K562 (cell line): ENCODE results near the gene HNRNPH3. TPM values are rescaled to one million over a fixed set of nuclear protein-coding genes. Genes with fewer than 3 reads are reported as not detected.
A peak's percentile ranks its signal among the peaks of the same experiment; 100 is the strongest.

Experiments
- ARHGAP35 ChIP-seq: fragments of 450-650 bp; IDR thresholded peaks from 2 replicates; pipeline ENCODE4 v1.6.1; 2018; ENCODE audit not compliant: partially characterized antibody
- CCAR2 ChIP-seq: fragments of 200-400 bp; formaldehyde crosslinking; IDR thresholded peaks from 2 replicates; pipeline ENCODE4 v1.6.1; 2017; ENCODE audit warnings: mild to moderate bottlenecking, low read depth, low read length
- CHD2 ChIP-seq: IDR thresholded peaks from 2 replicates; pipeline ENCODE4 v1.6.1; 2011; ENCODE audit warnings: low read depth, low read length
- CREM ChIP-seq: IDR thresholded peaks from 2 replicates; pipeline ENCODE4 v1.6.1; 2014; ENCODE audit warnings: antibody characterized with exemption, low read depth
- E2F3 ChIP-seq: fragments of 250-450 bp; sonication (Bioruptor Pico); IDR thresholded peaks from 2 replicates; pipeline ENCODE4 v1.4.0; 2020; ENCODE audit warnings: mild to moderate bottlenecking
- MAFK ChIP-seq: IDR thresholded peaks from 2 replicates; pipeline ENCODE4 v1.6.1; 2011; ENCODE audit warnings: low read length, improper control_type of control experiment
- NFIC ChIP-seq: fragments of 450-650 bp; IDR thresholded peaks from 2 replicates; pipeline ENCODE4 v1.6.1; 2017; ENCODE audit warnings: mild to moderate bottlenecking, inconsistent platforms
- NR2C1 ChIP-seq, 2 experiments: fragments of 450-650 bp; IDR thresholded peaks; 2 replicates each; pipeline ENCODE4 v1.6.1; 2017; ENCODE audit warnings: mild to moderate bottlenecking in 2 of 2, antibody characterized with exemption in 1 of 2, inconsistent platforms in 1 of 2, missing compliant biosample characterization in 1 of 2, missing genetic modification characterization in 1 of 2
- NRF1 ChIP-seq, 2 experiments: fragments of 450-650 bp; IDR thresholded peaks in 1 of 2; conservative IDR thresholded peaks in 1 of 2; 2 replicates each; pipeline ENCODE4 v1.6.1; 2014; ENCODE audit warnings: mild to moderate bottlenecking in 2 of 2
- PTRF ChIP-seq: fragments of 450-650 bp; IDR thresholded peaks from 2 replicates; pipeline ENCODE4 v1.6.1; 2016; ENCODE audit warnings: mild to moderate bottlenecking, missing genetic modification characterization, missing compliant biosample characterization
- RAD51 ChIP-seq: fragments of 450-650 bp; IDR thresholded peaks from 2 replicates; pipeline ENCODE4 v1.7.1; 2016; ENCODE audit warnings: low read depth, mild to moderate bottlenecking, borderline replicate concordance
- SMAD3 ChIP-seq: fragments of 450-650 bp; formaldehyde crosslinking; conservative IDR thresholded peaks from 2 replicates; pipeline ENCODE4 v1.4.0; 2020; ENCODE audit warnings: mild to moderate bottlenecking
- SOX6 ChIP-seq: fragments of 450-650 bp; IDR thresholded peaks from 2 replicates; pipeline ENCODE4 v1.6.1; 2014; ENCODE audit warnings: mild to moderate bottlenecking
- SRSF1 ChIP-seq: fragments of 200-400 bp; formaldehyde crosslinking; IDR thresholded peaks from 2 replicates; pipeline ENCODE4 v1.6.1; 2017; ENCODE audit warnings: mild to moderate bottlenecking, low read depth, low read length, moderate library complexity
- SRSF3 ChIP-seq: fragments of 200-400 bp; formaldehyde crosslinking; IDR thresholded peaks from 2 replicates; pipeline ENCODE4 v1.6.1; 2016; ENCODE audit warnings: mild to moderate bottlenecking, low read length, moderate library complexity; ENCODE audit not compliant: insufficient read depth
- TCF3 ChIP-seq: sonication (generic); formaldehyde crosslinking; IDR thresholded peaks from 2 replicates; pipeline ENCODE4 v1.4.0; 2020; ENCODE audit warnings: mild to moderate bottlenecking, missing genetic modification reagents
- ZEB2 ChIP-seq: fragments of 450-650 bp; IDR thresholded peaks from 2 replicates; pipeline ENCODE4 v1.6.1; 2016
- ZNF140 ChIP-seq: fragments of 250-450 bp; sonication (Bioruptor Pico); IDR thresholded peaks from 2 replicates; pipeline ENCODE4 v1.8.0; 2021; ENCODE audit warnings: moderate library complexity, mild to moderate bottlenecking, inconsistent platforms
- ZNF197 ChIP-seq: fragments of 200-800 bp; sonication (Bioruptor generic); IDR thresholded peaks from 2 replicates; pipeline ENCODE4 v1.6.1; 2016; ENCODE audit warnings: low read depth, missing genetic modification characterization, missing compliant biosample characterization
- ZNF24 ChIP-seq: fragments of 450-650 bp; IDR thresholded peaks from 2 replicates; pipeline ENCODE4 v1.6.1; 2016
- ZNF644 ChIP-seq: fragments of 200-800 bp; sonication (Bioruptor generic); IDR thresholded peaks from 2 replicates; pipeline ENCODE4 v1.6.1; 2016; ENCODE audit warnings: low read depth, missing genetic modification characterization, missing compliant biosample characterization
- polyA plus RNA-seq, 8 experiments: library from polyadenylated mRNA; depleted of rRNA in 4 of 8; stranded (reverse) in 5 of 8; unstranded in 3 of 8; fragments of >200 nt; fragmentation: Nextera tagmentation in 2 of 8; fragmentation: Illumina TruSeq in 1 of 8; extraction: Ambion mirVana in 2 of 8; extraction: Trizol in 1 of 8; gene quantifications; 2 replicates each; pipeline versions ENCODE4 v1.2.1 to v1.2.3, GENCODE V29; 2011 to 2014; ENCODE audit warnings: inconsistent platforms in 1 of 8, missing spikeins in 1 of 8
- total RNA-seq, 7 experiments: library from RNA; depleted of rRNA in 6 of 7; stranded (reverse); fragments of >200 nt in 6 of 7; fragmentation: Illumina TruSeq in 2 of 7; extraction: Trizol in 2 of 7; gene quantifications; 2 replicates each; pipeline versions ENCODE4 v1.2.1 to v1.2.3, GENCODE V29; 2011 to 2021; ENCODE audit warnings: low replicate concordance in 1 of 7
- TF ChIP-seq, protein P1 (sequence below): fragments of 250-450 bp; sonication (Bioruptor Pico); IDR thresholded peaks from 2 replicates; pipeline ENCODE4 v1.8.0; 2021; ENCODE audit warnings: borderline replicate concordance, mild to moderate bottlenecking, moderate library complexity; ENCODE audit not compliant: poor library complexity, severe bottlenecking
- TF ChIP-seq, protein P2 (sequence below): fragments of 250-450 bp; sonication (Bioruptor Pico); IDR thresholded peaks from 2 replicates; pipeline ENCODE4 v1.5.0; 2021
- TF ChIP-seq, protein P3 (sequence below): sonication (generic); formaldehyde crosslinking; IDR thresholded peaks from 2 replicates; pipeline ENCODE4 v1.8.1; 2023; ENCODE audit warnings: mild to moderate bottlenecking, missing genetic modification reagents

Gene HNRNPH3
- total and polyA plus RNA-seq, 9 of the 15 experiments (the other 6 are each of a cell fraction or from before 2014, with no cell fraction given): 52.8 to 562 (median 152) TPM

DNA sequence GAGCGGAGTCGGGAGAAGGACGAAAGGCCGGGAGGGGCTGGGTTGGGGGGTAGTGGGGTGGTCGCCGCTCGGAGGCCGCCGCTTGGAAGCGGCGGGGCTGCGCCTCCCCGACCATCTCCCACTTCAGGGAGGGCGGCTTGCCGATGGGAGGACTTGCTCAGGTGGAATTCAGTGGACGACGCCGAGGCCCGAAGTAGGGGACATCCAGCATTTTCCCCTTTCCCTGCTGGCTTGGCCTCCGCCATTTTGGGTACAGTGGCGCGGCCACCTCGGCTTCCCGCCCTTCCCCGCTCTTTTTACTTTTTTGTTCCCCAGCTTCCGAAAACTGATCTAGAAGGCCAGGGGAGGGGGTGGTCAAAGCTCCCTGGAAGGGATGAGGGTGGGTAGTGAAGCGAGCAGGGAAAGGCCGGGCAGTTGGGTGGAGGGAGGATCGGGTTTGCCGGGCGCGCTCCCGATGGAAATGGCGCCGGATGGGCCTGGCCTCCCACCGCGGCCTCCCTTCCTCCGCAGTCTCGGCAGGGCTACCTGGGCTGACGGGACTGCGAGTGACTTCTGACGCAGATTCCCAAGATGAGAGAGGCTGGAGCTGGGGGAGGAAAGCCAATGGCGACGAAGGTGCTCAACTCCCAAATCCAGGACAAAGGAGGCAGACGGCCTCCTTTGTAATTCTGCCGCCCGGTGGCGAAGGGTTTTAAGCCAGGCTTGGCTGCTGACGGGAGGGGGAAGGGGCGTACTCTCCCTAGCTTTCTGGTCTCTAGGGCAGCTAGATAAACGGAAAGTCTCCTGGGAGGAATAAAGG is 594 bp downstream of the HNRNPH3 start, which contains the start of gene PBLD (continued):
- TF ChIP-seq ZNF644 (tag) (0 out of 2 replicates have a peak, but pooled peaks have one; percentile 10), E2F3 (CRISPR knock-in tag) (peak; percentile 95), TCF3 (CRISPR knock-in tag) (no peak), CREM (peak; percentile 62; the same call in 1 of the 2 replicates), PTRF (tag) (no peak), NR2C1 (IDR thresholded peaks at IDR 0.05) (no peak), NR2C1 (tag; IDR thresholded peaks at IDR 0.05) (no peak), NRF1 (conservative IDR thresholded peaks at IDR 0.05 in 1 of 2, IDR thresholded peaks at IDR 0.05 in 1 of 2) (no peak), NFIC (peak; percentile 65), RAD51 (peak; percentile 37; the same call in 1 of the 2 replicates), ARHGAP35 (no peak), SRSF1 (0 out of 2 replicates have a peak, but pooled peaks have one; percentile 60), SOX6 (peak; percentile 76), MAFK (no peak), ZNF140 (no peak), ZNF24 (peak; percentile 80), CHD2 (peak; percentile 14; the same call in 1 of the 2 replicates), SRSF3 (peak; percentile 29; the same call in 1 of the 2 replicates), CCAR2 (no peak), SMAD3 (CRISPR knock-in tag) (0 out of 2 replicates have a peak, but pooled peaks have one; percentile 22), ZEB2 (no peak), ZNF197 (CRISPR knock-in tag) (no peak)
- TF ChIP-seq, protein P1, sequence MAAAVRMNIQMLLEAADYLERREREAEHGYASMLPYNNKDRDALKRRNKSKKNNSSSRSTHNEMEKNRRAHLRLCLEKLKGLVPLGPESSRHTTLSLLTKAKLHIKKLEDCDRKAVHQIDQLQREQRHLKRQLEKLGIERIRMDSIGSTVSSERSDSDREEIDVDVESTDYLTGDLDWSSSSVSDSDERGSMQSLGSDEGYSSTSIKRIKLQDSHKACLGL: no peak
- TF ChIP-seq, protein P2, sequence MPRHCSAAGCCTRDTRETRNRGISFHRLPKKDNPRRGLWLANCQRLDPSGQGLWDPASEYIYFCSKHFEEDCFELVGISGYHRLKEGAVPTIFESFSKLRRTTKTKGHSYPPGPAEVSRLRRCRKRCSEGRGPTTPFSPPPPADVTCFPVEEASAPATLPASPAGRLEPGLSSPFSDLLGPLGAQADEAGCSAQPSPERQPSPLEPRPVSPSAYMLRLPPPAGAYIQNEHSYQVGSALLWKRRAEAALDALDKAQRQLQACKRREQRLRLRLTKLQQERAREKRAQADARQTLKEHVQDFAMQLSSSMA (CRISPR knock-in tag): peak; percentile 9; the same call in 1 of the 2 replicates
- TF ChIP-seq, protein P3, sequence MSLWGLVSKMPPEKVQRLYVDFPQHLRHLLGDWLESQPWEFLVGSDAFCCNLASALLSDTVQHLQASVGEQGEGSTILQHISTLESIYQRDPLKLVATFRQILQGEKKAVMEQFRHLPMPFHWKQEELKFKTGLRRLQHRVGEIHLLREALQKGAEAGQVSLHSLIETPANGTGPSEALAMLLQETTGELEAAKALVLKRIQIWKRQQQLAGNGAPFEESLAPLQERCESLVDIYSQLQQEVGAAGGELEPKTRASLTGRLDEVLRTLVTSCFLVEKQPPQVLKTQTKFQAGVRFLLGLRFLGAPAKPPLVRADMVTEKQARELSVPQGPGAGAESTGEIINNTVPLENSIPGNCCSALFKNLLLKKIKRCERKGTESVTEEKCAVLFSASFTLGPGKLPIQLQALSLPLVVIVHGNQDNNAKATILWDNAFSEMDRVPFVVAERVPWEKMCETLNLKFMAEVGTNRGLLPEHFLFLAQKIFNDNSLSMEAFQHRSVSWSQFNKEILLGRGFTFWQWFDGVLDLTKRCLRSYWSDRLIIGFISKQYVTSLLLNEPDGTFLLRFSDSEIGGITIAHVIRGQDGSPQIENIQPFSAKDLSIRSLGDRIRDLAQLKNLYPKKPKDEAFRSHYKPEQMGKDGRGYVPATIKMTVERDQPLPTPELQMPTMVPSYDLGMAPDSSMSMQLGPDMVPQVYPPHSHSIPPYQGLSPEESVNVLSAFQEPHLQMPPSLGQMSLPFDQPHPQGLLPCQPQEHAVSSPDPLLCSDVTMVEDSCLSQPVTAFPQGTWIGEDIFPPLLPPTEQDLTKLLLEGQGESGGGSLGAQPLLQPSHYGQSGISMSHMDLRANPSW (CRISPR knock-in tag): 0 out of 2 replicates have a peak, but pooled peaks have one; percentile 32
